Breast epithelium (tissue), 3 donors: ENCODE measurements around the gene SPATS2.

Experiments used
- CTCF ChIP-seq, 3 donors: fragments of 450-650 bp; IDR thresholded peaks; one replicate each; pipeline ENCODE4 v1.5.1; 2016 to 2017; ENCODE audit warnings: antibody characterized with exemption in 3 of 3, mild to moderate bottlenecking in 3 of 3, moderate library complexity in 3 of 3
- POLR2A ChIP-seq: fragments of 450-650 bp; IDR thresholded peaks from one replicate; pipeline ENCODE4 v1.6.1; 2016; ENCODE audit warnings: antibody characterized with exemption, mild to moderate bottlenecking, moderate library complexity
- POLR2AphosphoS5 ChIP-seq, 3 donors: sonication (generic); formaldehyde crosslinking; IDR thresholded peaks; one replicate each; pipeline ENCODE4 v1.6.1; 2017; ENCODE audit warnings: antibody characterized with exemption in 3 of 3

- TF ChIP-seq CTCF (IDR thresholded peaks at IDR 0.05) (no peak), POLR2AphosphoS5 (IDR thresholded peaks at IDR 0.05) (no peak), POLR2A (no peak)
Measured at GRCh38 chr12:49501895-49502294, 134.6 kb downstream of the SPATS2 start.
